Hepatocyte (in vitro differentiated cells): Measurements from ENCODE around the gene CD86. TPM values are rescaled to one million over a fixed set of nuclear protein-coding genes. Genes with fewer than 3 reads are reported as not detected.

Source experiments
- DNase-seq: peaks from one replicate; pipeline ENCODE4 v3.0.0-alpha.2; 2016; ENCODE audit warnings: low spot score
- H2AFZ ChIP-seq: fragments of 200-600 bp; sonication (generic); 2 replicates; pipeline ENCODE4 v1.6.0; 2016; ENCODE audit warnings: antibody characterized with exemption, mild to moderate bottlenecking
- H3K27ac ChIP-seq: fragments of 200-600 bp; sonication (generic); 2 replicates; pipeline ENCODE4 v1.5.1; 2016; ENCODE audit warnings: mild to moderate bottlenecking
- H3K27me3 ChIP-seq: fragments of 200-600 bp; sonication (generic); 2 replicates; pipeline ENCODE4 v1.6.1; 2016
- H3K36me3 ChIP-seq: fragments of 200-600 bp; sonication (generic); replicated peaks from 2 replicates; pipeline ENCODE4 v1.5.1; 2016; ENCODE audit warnings: low read depth; ENCODE audit not compliant: insufficient read depth
- H3K4me1 ChIP-seq: fragments of 200-600 bp; sonication (generic); 2 replicates; pipeline ENCODE4 v1.5.1; 2016; ENCODE audit warnings: mild to moderate bottlenecking, moderate library complexity; ENCODE audit not compliant: insufficient read depth
- H3K4me2 ChIP-seq: fragments of 200-600 bp; sonication (generic); 2 replicates; pipeline ENCODE4 v1.6.0; 2016
- H3K4me3 ChIP-seq: fragments of 200-600 bp; sonication (generic); 2 replicates; pipeline ENCODE4 v1.5.1; 2016; ENCODE audit warnings: mild to moderate bottlenecking
- H3K79me2 ChIP-seq: fragments of 200-600 bp; sonication (generic); 2 replicates; pipeline ENCODE4 v1.6.0; 2017; ENCODE audit warnings: mild to moderate bottlenecking
- H3K9me2 ChIP-seq: fragments of 200-600 bp; sonication (generic); replicated peaks from 2 replicates; pipeline ENCODE4 v1.6.0; 2017; ENCODE audit warnings: mild to moderate bottlenecking; ENCODE audit not compliant: insufficient read depth
- H3K9me3 ChIP-seq: fragments of 200-600 bp; sonication (generic); 2 replicates; pipeline ENCODE4 v1.5.1; 2016; ENCODE audit warnings: low read depth, mild to moderate bottlenecking
- H4K20me1 ChIP-seq: fragments of 200-600 bp; sonication (generic); 2 replicates; pipeline ENCODE4 v1.6.0; 2016; ENCODE audit warnings: mild to moderate bottlenecking; ENCODE audit not compliant: insufficient read depth, poor library complexity, severe bottlenecking
- EZH2 ChIP-seq: fragments of 200-600 bp; sonication (generic); IDR thresholded peaks from 2 replicates; pipeline ENCODE4 v1.6.1; 2016; ENCODE audit warnings: antibody characterized with exemption, mild to moderate bottlenecking, borderline replicate concordance
- EZH2phosphoT487 ChIP-seq: fragments of 200-600 bp; sonication (generic); IDR thresholded peaks from one replicate; pipeline ENCODE4 v1.6.1; 2018; ENCODE audit warnings: antibody characterized with exemption, mild to moderate bottlenecking, low read depth, moderate library complexity; ENCODE audit not compliant: unreplicated experiment, severe bottlenecking
- WGBS: methylation state at CpG from one replicate; pipeline ENCODE4 v1.1.6; 2016; ENCODE audit warnings: low lambda C conversion rate; ENCODE audit errors: missing lambda C conversion rate; 5-methylcytosine and 5-hydroxymethylcytosine counted together
- polyA plus RNA-seq: library from polyadenylated mRNA; unstranded; fragments of >200 nt; fragmentation: Nextera tagmentation; extraction: Ambion mirVana; gene quantifications from 2 replicates; pipeline ENCODE4 v1.2.1, GENCODE V29; 2016
- total RNA-seq: library from RNA; depleted of rRNA; stranded (reverse); fragments of >200 nt; gene quantifications from 2 replicates; pipeline ENCODE4 v1.2.3, GENCODE V29; 2014
- TF ChIP-seq, protein P1 (sequence below): fragments of 200-600 bp; sonication (generic); IDR thresholded peaks from 2 replicates; pipeline ENCODE4 v1.5.1; 2016; ENCODE audit warnings: antibody characterized with exemption, mild to moderate bottlenecking; ENCODE audit not compliant: poor library complexity

Gene CD86
- total and polyA plus RNA-seq, 2 experiments from 2014 or later: 0.13 TPM; not detected in 1

DNA sequence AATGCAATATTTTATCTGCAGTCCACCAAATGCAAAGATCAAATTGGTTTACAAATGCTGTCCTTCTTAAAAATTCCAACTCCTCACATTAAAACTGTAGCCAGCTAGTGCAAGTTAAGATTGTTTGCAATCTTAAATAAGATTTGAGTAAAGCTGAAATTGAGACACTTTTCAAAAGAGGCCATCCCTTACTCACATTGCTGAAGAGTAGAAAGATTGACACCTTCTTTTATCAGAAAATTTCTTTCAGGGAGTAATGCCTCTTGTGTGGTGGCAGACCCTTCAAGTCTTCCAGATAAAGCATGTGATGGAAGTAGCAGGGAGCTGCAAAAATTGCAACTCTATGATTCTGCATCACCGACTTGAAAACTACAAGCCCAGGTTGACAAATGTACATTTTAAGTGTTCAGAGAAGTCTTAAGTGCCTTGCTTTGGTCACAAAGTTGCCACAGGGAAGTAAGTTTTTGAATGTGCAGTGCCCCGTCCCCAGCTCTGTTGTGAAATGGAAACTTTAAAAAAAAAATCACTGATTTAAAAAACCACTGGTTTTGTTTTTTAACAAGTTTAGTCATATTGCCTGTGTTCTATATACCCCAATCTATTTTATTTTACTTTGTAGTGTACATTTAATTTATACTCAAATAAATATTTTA lies 12.6 kb downstream of the CD86 start:
- Histone ChIP-seq H4K20me1 (no peaks in the 10 kb centered on the region), H3K4me1 (no peaks in the 10 kb centered on the region), H3K27ac (no peak overlapping the region), H3K9me2 (no peaks in the 10 kb centered on the region), H3K79me2 (no peaks in the 10 kb centered on the region), H3K27me3 (no peaks in the 10 kb centered on the region), H3K9me3 (no peaks in the 10 kb centered on the region), H2AFZ (no peak overlapping the region), H3K4me2 (no peak overlapping the region), H3K36me3 (no peaks in the 10 kb centered on the region), H3K4me3 (no peak overlapping the region)
- 68% methylated on average over 2 of the region's 2 CpGs for WGBS
- TF ChIP-seq EZH2: no peak
- no peak for TF ChIP-seq EZH2phosphoT487
- TF ChIP-seq, protein P1, sequence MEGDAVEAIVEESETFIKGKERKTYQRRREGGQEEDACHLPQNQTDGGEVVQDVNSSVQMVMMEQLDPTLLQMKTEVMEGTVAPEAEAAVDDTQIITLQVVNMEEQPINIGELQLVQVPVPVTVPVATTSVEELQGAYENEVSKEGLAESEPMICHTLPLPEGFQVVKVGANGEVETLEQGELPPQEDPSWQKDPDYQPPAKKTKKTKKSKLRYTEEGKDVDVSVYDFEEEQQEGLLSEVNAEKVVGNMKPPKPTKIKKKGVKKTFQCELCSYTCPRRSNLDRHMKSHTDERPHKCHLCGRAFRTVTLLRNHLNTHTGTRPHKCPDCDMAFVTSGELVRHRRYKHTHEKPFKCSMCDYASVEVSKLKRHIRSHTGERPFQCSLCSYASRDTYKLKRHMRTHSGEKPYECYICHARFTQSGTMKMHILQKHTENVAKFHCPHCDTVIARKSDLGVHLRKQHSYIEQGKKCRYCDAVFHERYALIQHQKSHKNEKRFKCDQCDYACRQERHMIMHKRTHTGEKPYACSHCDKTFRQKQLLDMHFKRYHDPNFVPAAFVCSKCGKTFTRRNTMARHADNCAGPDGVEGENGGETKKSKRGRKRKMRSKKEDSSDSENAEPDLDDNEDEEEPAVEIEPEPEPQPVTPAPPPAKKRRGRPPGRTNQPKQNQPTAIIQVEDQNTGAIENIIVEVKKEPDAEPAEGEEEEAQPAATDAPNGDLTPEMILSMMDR: no peak
- DNase-seq: no peak

GRCh38 chr3:122074621-122075265 lies 19.6 kb downstream of the CD86 start:
- DNase-seq: no peak
- H3K4me2 ChIP-seq: no peak overlapping the region
- no peaks in the 10 kb centered on the region for H3K9me3 ChIP-seq
- H3K9me2 ChIP-seq: no peaks in the 10 kb centered on the region
- H4K20me1 ChIP-seq: no peaks in the 10 kb centered on the region
- no peak overlapping the region for H3K4me3 ChIP-seq
- H3K79me2 ChIP-seq: no peaks in the 10 kb centered on the region
- H3K27me3 ChIP-seq: no peaks in the 10 kb centered on the region
- H3K36me3 ChIP-seq: no peaks in the 10 kb centered on the region
- H3K4me1 ChIP-seq: no peaks in the 10 kb centered on the region
- H2AFZ ChIP-seq: no peak overlapping the region
- H3K27ac ChIP-seq: no peak overlapping the region
- WGBS: 88% methylated on average over 6 of the region's 6 CpGs
- TF ChIP-seq EZH2phosphoT487: no peak
- TF ChIP-seq, protein P1: no peak
- TF ChIP-seq EZH2: no peak

GRCh38 chr3:122076491-122077292 lies 21.5 kb downstream of the CD86 start:
- Histone ChIP-seq H4K20me1 (no peaks in the 10 kb centered on the region), H3K4me1 (no peaks in the 10 kb centered on the region), H3K27ac (no peak overlapping the region), H2AFZ (no peak overlapping the region), H3K4me3 (no peak overlapping the region), H3K9me3 (no peaks in the 10 kb centered on the region), H3K36me3 (no peaks in the 10 kb centered on the region), H3K27me3 (no peaks in the 10 kb centered on the region), H3K4me2 (no peak overlapping the region), H3K9me2 (no peaks in the 10 kb centered on the region), H3K79me2 (no peaks in the 10 kb centered on the region)
- no peak for DNase-seq
- TF ChIP-seq EZH2phosphoT487: no peak
- TF ChIP-seq EZH2: no peak
- TF ChIP-seq, protein P1: no peak
- WGBS: 80% methylated on average over 4 of the region's 4 CpGs
